GM12878 (cell line): ENCODE results near the gene CRYBG3. TPM values are rescaled to one million over a fixed set of nuclear protein-coding genes. Genes with fewer than 3 reads are reported as not detected.

Experiments used
- ATAC-seq: fragments of 200-7000 bp; cut with Tn5 transposase; 3 replicates; pipeline ENCODE4 v1.9.1; 2020; ENCODE audit warnings: mild to moderate bottlenecking, moderate library complexity
- BruUV-seq: library from RNA; stranded (reverse); fragments of 400-500 nt; replicated peaks from 2 replicates; lab custom pipeline; 2021; lab: Mats Ljungman, UMichigan
- CTCF ChIA-PET: fragments of 300-600 bp; sonication (Branson Sonifier 250); formaldehyde crosslinking; extraction: SDS; loops from one replicate; lab custom pipeline; 2021; ENCODE audit warnings: inconsistent platforms; lab: Yijun Ruan, JAX
- POLR2A ChIA-PET: fragments of 350-600 bp; formaldehyde crosslinking; extraction: SDS; loops from one replicate; lab custom pipeline; 2021; ENCODE audit warnings: inconsistent platforms; lab: Charles Lee
- RAD21 ChIA-PET: fragments of 300-600 bp; sonication (Branson Sonifier 250); formaldehyde crosslinking; loops from one replicate; lab custom pipeline; 2023; ENCODE audit warnings: antibody characterized with exemption; ENCODE audit not compliant: unreplicated experiment; lab: Charles Lee
- SMC1A ChIA-PET: fragments of 300-600 bp; sonication (Branson Sonifier 250); formaldehyde crosslinking; loops from one replicate; lab custom pipeline; 2023; ENCODE audit not compliant: unreplicated experiment, uncharacterized antibody; lab: Charles Lee
- DNase-seq: peaks from one replicate; pipeline ENCODE4 v3.0.0-alpha.2; 2011; ENCODE audit warnings: low read depth, low spot score
- FAIRE-seq: peaks from 3 replicates; lab custom pipeline; 2011; peaks lifted over from hg19 to GRCh38; lab: Jason Lieb, UNC
- H2AFZ ChIP-seq: 2 replicates; pipeline ENCODE4 v1.6.0; 2011; ENCODE audit warnings: low read depth, low read length, control low read depth; ENCODE audit not compliant: control insufficient read depth
- H3K27ac ChIP-seq: 2 replicates; pipeline ENCODE4 v1.5.1; 2011; ENCODE audit warnings: control low read depth; ENCODE audit not compliant: control insufficient read depth, insufficient read depth
- H3K27me3 ChIP-seq, 2 experiments: replicated peaks in 1 of 2; 2 replicates each; pipeline versions ENCODE4 v1.6.0 to v1.6.1; 2011; ENCODE audit warnings: low read length in 1 of 2; ENCODE audit not compliant: control insufficient read depth in 2 of 2, insufficient read depth in 2 of 2
- H3K36me3 ChIP-seq, 2 experiments: 2 replicates each; pipeline ENCODE4 v1.5.1; 2011; ENCODE audit warnings: low read length in 1 of 2; ENCODE audit not compliant: control insufficient read depth in 2 of 2, insufficient read depth in 2 of 2
- H3K4me1 ChIP-seq: 2 replicates; pipeline ENCODE4 v1.6.1; 2011; ENCODE audit warnings: mild to moderate bottlenecking, low read length, moderate library complexity, mixed read lengths; ENCODE audit not compliant: control insufficient read depth, insufficient read depth
- H3K4me2 ChIP-seq: 2 replicates; pipeline ENCODE4 v1.6.0; 2011; ENCODE audit warnings: control low read depth; ENCODE audit not compliant: control insufficient read depth, insufficient read depth
- H3K4me3 ChIP-seq: fragments of 200-600 bp; sonication (generic); 2 replicates; pipeline ENCODE4 v1.5.1; 2016
- H3K79me2 ChIP-seq: 2 replicates; pipeline ENCODE4 v1.6.0; 2011; ENCODE audit warnings: low read length; ENCODE audit not compliant: control insufficient read depth, insufficient read depth
- H3K9ac ChIP-seq: 2 replicates; pipeline ENCODE4 v1.8.0; 2011; ENCODE audit warnings: low read length, control low read depth, mixed read lengths; ENCODE audit not compliant: control insufficient read depth, insufficient read depth
- H3K9me3 ChIP-seq: replicated peaks from 3 replicates; pipeline ENCODE4 v1.5.1; 2011; ENCODE audit warnings: mild to moderate bottlenecking, low read length; ENCODE audit not compliant: control insufficient read depth, insufficient read depth
- H4K20me1 ChIP-seq: 2 replicates; pipeline ENCODE4 v1.6.0; 2011; ENCODE audit not compliant: control insufficient read depth, insufficient read depth
- ATF2 ChIP-seq: IDR thresholded peaks from 2 replicates; pipeline ENCODE4 v1.6.1; 2012; ENCODE audit warnings: low read length, inconsistent platforms
- ELK1 ChIP-seq: IDR thresholded peaks from 2 replicates; pipeline ENCODE4 v1.6.1; 2012; ENCODE audit warnings: low read depth, low read length, improper control_type of control experiment
- MEF2A ChIP-seq: IDR thresholded peaks from 2 replicates; pipeline ENCODE4 v1.6.1; 2011; ENCODE audit warnings: low read depth, mild to moderate bottlenecking, low read length, moderate library complexity; ENCODE audit not compliant: insufficient read depth
- MEF2B ChIP-seq: fragments of 450-650 bp; IDR thresholded peaks from 2 replicates; pipeline ENCODE4 v1.6.1; 2018; ENCODE audit warnings: mild to moderate bottlenecking, moderate library complexity; ENCODE audit not compliant: partially characterized antibody, poor library complexity, severe bottlenecking
- MYC ChIP-seq: IDR thresholded peaks from 2 replicates; pipeline ENCODE4 v1.6.1; 2011; ENCODE audit warnings: mild to moderate bottlenecking, low read length, moderate library complexity, inconsistent platforms; ENCODE audit not compliant: insufficient read depth, insufficient replicate concordance, insufficient read length, severe bottlenecking
- POU2F2 ChIP-seq: IDR thresholded peaks from 3 replicates; pipeline ENCODE4 v1.6.1; 2011; ENCODE audit warnings: low read depth, mild to moderate bottlenecking, low read length, borderline replicate concordance
- WGBS: methylation state at CpG from one replicate; pipeline ENCODE4 v1.1.6; 2016; ENCODE audit warnings: low lambda C conversion rate; ENCODE audit not compliant: insufficient replicate concordance, insufficient coverage; ENCODE audit errors: missing lambda C conversion rate; 5-methylcytosine and 5-hydroxymethylcytosine counted together
- in situ Hi-C: fragments of 300-500 bp; cut with MboI; formaldehyde crosslinking; loops from 9 replicates; pipeline ENCODE4 v1.14.3; 2018; ENCODE audit warnings: mixed read lengths
- intact Hi-C: fragments of 100-400 bp; cut with micrococcal nuclease; formaldehyde crosslinking; loops from one replicate; pipeline ENCODE4 v1.14.2; 2022; ENCODE audit not compliant: unreplicated experiment
- polyA plus RNA-seq, 11 experiments: library from polyadenylated mRNA; depleted of rRNA in 4 of 11; unstranded in 6 of 11; stranded (reverse) in 5 of 11; fragments of >200 nt; fragmentation: Nextera tagmentation in 4 of 11; fragmentation: Illumina TruSeq in 1 of 11; extraction: Ambion mirVana in 4 of 11; extraction: Trizol in 1 of 11; gene quantifications; 1 replicate in 1 of 11; 2 replicates in 10 of 11; pipeline versions ENCODE4 v1.2.1 to v1.2.3, GENCODE V29; 2011 to 2016; ENCODE audit warnings: inconsistent platforms in 2 of 11, missing spikeins in 2 of 11, low read depth in 1 of 11
- total RNA-seq, 4 experiments: library from RNA; depleted of rRNA in 3 of 4; stranded (reverse); fragments of >200 nt in 3 of 4; fragmentation: Illumina TruSeq in 1 of 4; extraction: Trizol in 1 of 4; gene quantifications; 2 replicates each; pipeline versions ENCODE4 v1.2.1 to v1.2.3, GENCODE V29; 2013 to 2021

The CRYBG3 gene
- total and polyA plus RNA-seq, 10 of the 15 experiments (the other 5 are each of a cell fraction or from before 2014, with no cell fraction given): 0.11 to 5.4 (median 1.6) TPM

GRCh38 chr3:97895216-97895615 lies 73.4 kb downstream of the CRYBG3 start:
- Histone ChIP-seq H3K4me1 (peaks cover 10% of the 10 kb centered on the region), H3K9ac (no peak overlapping the region), H3K4me2 (peak overlapping the region; percentile 44; the same call in 1 of the 2 replicates), H3K4me3 (no peak overlapping the region), H3K9me3 (no peaks in the 10 kb centered on the region), H3K27me3 (no peaks in the 10 kb centered on the region), H3K79me2 (no peaks in the 10 kb centered on the region), H4K20me1 (no peaks in the 10 kb centered on the region), H3K27ac (no peak overlapping the region), H3K36me3 (no peaks in the 10 kb centered on the region)
- ChIA-PET RAD21 (no interaction called here), POLR2A (no interaction called here), SMC1A (interaction anchor here (0.9 kb wide), 1 partner anchor 66 kb away, joined by 3 read pairs; no protein-coding TSS in a partner anchor)
- DNase-seq: peak; percentile 4
- in situ Hi-C loops: no loop called here
- WGBS: 53% methylated on average over 3 of the region's 3 CpGs
- BruUV-seq: no TSS peak
- ATAC-seq: peak; percentile 69
- no peak for FAIRE-seq
- TF ChIP-seq MEF2A (0 out of 2 replicates have a peak, but pooled peaks have one; percentile 22), ATF2 (no peak), MEF2B (peak; percentile 45)
- TF ChIP-seq, all 136 proteins: peak for 2
- CTCF ChIA-PET: no interaction called here
- intact Hi-C loops: no loop called here
- H2AFZ ChIP-seq: 0 out of 2 replicates have a peak overlapping the region, but pooled peaks have one; percentile 13

GRCh38 chr3:97896129-97896528 lies 74.3 kb downstream of the CRYBG3 start:
- Histone ChIP-seq H3K9me3 (no peaks in the 10 kb centered on the region), H3K27ac (no peak overlapping the region), H3K79me2 (no peaks in the 10 kb centered on the region)
- no peak for FAIRE-seq
- in situ Hi-C loops: no loop called here
- CTCF ChIA-PET: no interaction called here
- no peak for TF ChIP-seq POU2F2
- TF ChIP-seq MYC: no peak
- no peak for TF ChIP-seq ELK1
- TF ChIP-seq, all 136 proteins: peak for 0
- Histone ChIP-seq H4K20me1 (no peaks in the 10 kb centered on the region), H3K9ac (no peak overlapping the region), H3K27me3 (no peaks in the 10 kb centered on the region), H3K4me3 (no peak overlapping the region), H2AFZ (no peak overlapping the region), H3K4me1 (peaks cover 10% of the 10 kb centered on the region), H3K36me3 (no peaks in the 10 kb centered on the region), H3K4me2 (no peak overlapping the region)
- WGBS: 95% methylated on average over 1 of the region's 1 CpG
- ATAC-seq (no peak), DNase-seq (no peak)
- BruUV-seq: no TSS peak
- intact Hi-C loops: no loop called here
- ChIA-PET POLR2A (no interaction called here), RAD21 (no interaction called here), SMC1A (no interaction called here)
